ENCODE results near the gene TMBIM6.
"Not testable (repeated sequence)": the region's sequence is repeated elsewhere in the genome, so short reads cannot be mapped to it uniquely, and the experiment has no call there.

The TMBIM6 gene

DNA sequence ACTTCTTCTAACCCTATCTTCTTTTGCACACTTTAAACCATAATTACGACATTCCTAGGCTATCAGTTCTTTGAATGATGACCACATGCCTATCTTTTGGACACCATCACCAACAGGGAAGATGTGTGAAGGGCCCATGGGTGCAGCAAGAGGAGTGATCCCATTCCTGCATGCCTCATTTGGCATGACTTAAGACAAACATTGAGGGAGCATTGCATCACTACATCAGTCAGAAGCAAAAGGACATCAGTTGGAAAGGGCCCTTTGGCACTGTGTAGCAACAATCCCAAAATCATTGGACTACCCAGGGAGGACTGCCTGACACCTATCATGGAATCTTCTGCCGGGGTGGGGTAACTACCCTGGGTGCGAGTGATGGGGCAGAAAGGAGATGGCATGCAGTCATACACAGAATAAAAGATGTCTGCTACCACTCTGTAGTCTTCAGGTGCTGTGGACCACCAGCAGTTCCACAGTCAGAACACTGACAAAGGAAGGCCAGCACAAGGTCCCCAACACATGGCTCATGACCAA lies 10.7 kb upstream of the TMBIM6 start:
- DNase-seq, result no peak

DNA sequence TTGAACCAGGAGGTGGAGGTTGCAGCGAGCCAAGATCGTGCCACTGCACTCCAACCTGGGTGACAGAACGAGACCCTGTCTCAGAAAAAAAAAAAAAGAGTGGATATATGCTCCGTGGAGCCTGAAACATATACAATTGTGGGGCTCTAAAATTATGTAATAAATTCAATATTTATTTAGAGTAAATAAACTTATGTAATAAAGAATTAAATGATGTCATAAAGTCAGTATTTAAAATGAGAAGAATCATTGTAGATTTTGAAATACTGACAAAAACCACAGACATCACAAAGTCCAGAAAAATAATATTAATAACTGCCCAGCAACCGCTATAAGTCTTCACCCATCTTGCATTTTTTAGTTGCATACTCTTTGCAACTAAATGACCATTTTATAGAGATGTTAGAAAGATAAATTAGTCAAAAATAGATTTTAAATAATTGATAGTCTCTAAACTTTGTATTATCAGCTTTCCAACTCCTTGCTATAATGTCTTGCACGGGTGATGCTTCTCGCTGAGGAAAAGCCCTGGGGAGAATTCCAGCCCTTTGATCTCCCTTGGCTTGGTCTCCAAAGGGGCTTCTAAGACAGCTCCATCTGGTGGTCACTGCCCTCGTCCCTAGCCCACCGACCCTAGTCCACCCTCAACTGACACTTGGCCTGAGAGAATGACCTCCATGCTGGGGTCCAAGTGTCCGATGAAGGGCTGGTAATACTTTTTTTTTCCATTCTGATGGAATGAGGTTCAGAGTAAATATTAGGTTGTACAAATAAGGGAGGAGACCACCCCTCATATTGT lies 7.9 kb upstream of the TMBIM6 start:
- DNase-seq, result no peak

DNA sequence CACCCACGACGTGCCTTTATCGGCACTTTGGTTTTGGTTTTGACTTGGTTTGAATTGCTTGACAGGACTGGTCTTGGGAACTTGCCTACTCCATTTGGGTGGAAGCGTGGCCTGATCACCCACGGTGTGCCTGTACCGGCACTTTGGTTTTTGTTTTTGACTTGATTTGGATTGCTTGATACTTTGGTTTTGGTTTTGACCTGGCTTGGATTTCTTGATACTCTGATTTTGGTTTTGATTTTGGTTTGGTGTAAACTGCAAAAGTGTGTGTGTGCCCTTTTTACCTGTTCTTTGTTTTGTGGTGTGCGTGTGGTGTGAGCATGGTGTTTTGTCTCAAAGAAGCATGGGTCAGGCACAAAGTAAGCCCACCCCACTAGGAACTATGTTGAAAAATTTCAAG lies 6.5 kb upstream of the TMBIM6 start:
- not testable (repeated sequence) for DNase-seq

DNA sequence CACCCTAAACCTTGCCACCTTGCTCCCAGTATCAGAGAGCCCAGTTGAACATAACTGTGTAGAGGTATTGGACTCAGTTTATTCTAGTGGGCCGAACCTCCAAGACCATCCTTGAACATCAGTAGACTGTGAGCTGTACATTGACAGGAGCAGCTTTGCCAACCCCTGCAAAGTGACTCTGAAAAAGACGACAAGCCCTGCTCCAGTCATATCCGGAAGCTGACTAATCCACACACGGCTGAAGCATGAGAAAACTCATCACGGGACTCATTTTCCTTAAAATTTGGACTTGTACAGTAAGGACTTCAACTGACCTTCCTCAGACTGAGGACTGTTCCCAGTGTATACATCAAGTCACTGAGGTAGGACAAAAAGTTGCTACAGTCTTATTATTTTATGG lies 2.6 kb upstream of the TMBIM6 start:
- not testable (repeated sequence) for DNase-seq

DNA sequence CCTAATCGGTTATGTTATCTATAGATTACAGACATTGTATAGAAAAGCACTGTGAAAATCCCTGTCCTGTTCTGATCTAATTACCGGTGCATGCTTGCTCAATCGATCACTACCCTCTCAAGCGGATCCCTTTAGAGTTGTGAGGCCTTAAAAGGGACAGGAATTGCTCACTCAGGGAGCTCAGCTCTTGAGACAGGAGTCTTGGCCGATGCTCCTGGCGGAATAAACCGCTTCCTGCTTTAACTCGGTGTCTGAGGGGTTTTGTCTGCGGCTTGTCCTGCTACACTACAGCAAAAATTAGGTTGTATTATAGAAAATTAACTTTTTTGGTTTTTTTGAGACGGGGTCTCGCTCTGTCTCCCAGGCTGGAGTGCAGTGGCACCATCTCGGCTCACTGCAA lies 1.1 kb upstream of the TMBIM6 start:
- DNase-seq, result not testable (repeated sequence)

DNA sequence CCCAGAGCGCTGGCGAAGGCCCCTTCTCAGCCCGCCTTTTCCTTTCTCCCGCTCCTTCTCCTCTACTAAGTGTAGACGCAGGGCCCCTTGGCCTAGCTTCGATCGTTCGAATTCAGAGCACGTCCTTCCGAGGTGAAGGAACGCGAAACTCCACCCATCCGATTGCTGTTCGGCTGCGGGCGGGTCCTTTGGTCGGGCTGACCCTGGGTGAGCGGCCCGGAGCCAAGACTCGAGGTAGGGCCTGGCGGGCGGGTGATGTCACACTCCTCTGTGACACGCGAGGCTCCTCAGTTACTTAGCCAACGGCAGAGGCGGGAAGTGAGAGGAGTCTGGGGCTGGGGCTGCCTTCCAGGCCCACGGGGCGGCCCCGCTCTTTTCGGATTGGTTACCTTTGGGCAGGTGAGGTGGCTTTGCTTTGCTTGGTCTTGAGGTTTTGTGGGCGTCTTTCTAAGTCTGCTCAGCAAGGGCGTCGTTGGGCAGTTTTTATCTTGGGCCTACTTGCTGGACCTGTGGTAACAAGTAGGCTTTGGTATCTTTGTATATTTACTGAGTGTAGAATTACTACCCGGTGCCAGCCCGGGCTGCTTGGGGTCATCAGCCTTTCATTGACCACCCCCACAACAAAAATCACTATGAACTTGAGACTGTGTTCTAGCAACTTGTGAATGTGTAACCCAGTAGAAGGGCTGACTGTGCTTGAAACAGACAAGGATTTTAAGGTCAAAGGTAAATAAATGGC lies 694 bp downstream of the TMBIM6 start:
- DNase-seq, result peak; percentile 83

DNA sequence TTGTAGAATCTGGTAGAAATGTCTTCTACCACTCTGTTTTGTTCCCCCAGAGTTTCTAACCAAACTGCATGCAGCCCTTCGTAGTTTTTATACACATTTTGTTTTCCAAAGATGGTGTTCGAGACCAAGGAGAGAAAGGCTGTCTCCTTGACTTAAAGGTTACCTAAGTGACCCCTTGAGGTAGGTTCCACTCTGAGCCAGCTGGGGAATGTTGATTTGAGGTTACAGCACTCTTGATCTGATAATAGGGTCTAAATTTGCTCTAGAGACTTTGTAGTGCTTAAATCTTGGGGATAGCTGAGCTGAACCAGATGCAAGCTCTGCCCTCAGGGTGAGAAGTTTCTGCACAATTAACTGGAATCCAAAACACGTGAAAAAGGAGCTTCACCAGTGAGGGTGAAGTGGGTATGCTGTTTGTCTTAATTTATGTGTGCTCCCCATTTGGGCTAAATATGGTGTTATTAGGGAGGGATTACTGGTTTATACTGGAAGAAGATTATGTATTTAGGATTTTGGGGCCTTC lies 3.1 kb downstream of the TMBIM6 start:
- no peak for DNase-seq

DNA sequence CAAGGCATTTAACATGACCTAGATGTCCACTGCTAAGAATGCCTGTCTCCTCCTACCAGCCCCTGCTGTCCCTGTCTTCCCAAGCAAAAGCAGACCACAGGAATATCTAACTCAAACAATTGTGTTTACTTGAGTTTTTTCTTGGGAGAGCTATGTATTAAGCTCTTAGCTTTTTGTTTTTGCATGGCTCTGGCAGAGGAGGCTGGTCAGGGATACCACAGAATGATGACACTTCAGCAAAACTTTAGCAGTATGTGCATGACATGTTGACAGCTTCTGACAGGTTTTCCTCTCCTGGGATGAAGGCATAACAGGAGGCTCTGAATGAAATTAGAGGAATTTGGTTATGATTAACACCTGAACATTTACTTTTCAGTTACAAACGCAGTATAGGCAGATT lies 6.9 kb downstream of the TMBIM6 start:
- no peak for DNase-seq

DNA sequence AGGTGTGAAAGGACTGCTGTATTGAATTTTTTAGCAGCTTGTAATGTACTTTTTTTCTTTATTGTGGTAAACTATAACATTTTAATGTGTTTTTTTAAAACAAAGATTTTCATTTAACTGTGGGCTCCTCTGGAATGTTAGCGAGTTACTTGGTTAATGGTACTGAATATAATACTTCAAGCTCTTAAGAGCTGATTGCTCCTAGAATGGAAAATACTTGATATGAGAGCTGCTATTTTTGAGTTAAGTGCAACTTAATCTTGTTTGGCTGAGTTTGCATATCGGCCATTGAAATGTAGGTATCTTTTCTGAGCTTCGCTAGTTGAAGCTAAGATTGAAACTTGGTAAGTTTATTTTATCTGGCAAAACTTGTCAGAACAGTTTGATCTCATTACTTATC lies 7.4 kb downstream of the TMBIM6 start:
- no peak for DNase-seq

DNA sequence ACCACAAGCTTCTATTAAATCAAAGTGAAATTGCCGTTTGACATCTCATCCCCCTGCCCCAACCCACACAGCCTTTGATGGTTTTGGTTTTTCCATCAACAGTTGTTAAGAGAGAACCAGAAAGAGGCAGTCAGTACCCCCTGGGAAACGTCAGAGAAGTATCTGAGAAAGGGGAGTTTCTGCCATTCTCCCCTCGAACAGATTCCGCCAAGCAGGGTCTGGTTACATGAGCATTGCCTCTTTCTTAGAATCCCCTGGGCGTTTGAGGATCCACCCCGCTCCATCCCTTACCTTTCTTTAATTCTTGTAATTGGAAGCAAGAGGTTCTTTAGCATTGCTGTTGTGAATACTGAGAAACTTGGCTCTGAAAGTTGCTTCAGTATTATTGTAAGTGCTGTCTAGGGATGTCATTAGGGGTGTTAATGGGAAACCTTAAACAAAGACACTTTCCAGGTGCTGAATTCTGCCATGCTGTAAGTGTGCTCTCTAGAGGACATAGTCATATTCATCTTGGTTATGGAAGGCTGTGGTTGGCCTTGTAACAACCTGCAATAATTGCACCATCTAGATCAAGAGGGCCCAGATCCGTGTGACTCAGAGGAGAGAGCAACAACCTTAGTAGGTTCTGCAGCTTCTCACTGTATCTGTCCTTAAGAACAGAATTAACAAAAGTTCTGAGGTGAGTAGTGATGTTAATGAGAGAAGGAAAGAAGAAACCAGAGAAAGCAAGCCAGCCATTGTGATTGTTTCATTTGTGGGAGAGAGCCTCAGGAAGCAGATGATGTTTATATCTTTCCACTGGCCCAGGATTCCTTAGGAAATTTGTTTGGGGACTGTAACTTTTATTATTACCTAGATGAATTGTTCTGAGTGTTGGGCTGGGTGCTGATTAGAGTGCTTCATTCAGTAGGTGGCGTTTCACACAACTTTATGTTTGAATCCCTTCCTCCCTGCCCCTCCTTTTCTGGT lies 9.0 kb downstream of the TMBIM6 start:
- DNase-seq, result peak; percentile 33

DNA sequence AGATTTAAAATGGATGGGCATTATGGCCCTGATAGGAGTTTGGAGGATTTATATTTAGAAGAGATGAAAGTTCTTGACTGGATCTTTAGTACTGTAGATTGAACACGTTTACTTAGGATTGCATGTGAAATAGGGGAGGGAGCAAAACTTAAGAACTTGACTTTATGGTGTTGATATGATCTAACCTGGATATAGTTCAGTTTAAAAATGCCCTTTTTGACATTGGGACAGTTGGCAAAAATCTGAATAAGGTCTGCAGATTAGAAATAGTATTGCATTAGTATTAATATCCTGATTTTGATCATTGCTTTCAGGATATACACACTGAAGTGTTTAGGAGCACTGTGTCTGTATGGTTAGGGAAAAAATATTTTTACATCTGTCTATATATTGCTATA lies 9.6 kb downstream of the TMBIM6 start:
- no peak for DNase-seq

DNA sequence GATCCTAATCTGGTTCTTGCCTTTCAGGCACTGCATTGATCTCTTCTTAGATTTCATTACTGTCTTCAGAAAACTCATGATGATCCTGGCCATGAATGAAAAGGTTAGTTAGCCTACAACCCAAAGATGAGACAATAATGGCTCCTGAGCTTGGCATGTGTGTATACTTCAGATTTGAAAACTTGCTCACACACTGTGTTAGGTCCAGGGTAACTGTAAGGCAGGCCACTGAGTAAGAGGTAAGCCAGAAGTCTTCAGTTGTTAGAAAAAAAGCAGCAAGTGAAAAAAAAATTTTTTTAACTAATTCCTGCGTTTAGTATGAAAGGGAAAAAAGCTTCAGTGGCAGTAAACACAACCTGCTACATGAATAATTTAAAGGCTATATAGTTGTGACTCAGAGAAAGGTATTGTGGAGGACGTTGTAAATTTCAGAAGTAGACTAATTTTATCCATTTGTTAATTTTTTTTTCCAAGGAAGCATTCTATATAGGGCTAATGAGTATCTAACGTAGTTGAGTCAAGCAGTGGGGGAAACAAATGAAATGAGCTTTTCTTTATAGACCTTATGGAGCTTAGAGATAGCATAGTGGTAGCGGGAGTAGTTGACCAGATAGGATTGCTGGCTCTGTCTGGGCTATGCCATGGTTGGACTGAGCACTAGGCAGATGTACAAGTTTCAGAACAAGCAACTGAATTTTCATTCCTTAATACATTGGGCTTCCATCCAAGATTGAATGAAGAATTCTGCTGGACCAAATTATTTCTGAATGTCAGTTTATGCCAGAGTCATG lies 20.5 kb downstream of the TMBIM6 start:
- DNase-seq, result no peak

DNA sequence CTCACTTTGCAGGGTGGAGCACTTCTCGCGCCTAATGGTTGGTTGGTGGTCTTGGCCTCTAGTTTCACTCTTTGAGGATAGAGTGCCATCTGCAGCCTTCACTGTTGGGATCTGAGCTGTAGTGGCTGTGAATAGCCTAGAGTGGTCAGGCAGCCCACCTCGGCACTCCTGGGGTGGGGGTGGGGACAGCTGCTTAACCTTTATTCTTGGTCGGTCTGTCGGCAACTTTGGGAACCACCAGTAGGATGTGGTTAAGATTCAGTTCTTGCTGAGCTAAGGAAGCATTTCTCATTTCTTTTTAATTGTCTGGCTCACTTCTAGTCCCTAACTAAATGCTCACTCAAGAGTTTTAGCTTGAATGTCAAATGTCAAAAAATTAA lies 21.1 kb downstream of the TMBIM6 start:
- DNase-seq, result no peak

DNA sequence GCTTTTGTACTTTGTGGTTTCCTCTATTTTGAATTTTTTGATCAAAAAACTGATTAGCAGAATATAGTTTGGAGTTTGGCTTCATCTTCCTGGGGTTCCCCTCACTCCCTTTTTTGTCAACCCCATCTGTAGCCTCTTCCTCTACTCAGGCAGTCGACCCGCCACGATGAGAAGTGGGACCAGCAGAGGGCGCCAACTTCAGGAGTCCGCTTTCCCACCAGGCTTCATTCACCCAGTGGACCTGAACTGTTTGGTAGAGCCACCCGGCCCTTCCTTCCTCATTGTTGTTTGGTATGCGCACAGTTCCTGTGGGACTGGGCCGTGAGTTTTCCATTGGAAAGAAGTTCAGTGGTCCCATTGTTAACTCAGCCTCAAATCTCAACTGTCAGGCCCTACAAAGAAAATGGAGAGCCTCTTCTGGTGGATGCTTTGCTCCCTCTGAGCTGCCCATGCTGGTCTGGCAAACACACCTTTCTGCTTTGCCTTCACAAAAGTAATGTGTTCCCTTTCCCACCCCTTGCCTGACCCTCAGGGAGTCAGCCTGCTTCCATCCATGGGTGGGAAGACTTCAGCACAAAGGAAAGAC lies 21.7 kb downstream of the TMBIM6 start:
- DNase-seq, result peak; percentile 80

DNA sequence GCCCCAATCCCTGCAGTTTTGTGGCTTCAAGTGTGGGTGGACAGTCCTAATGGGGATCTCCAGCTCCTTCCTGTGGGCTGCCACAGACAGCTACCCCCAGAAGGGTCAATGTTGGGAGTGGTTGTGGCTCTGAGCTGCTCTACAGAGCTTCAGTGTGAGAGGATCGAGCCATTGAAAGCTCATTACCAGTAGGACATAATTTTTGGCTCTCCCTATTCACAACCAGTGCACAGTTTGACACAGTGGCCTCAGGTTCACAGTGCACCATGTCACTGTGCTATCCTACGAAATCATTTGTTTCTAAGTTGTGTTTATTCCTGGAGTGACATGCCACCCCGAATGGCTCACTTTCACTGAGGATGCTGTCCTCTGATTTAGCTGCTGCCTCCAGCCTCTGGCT lies 22.8 kb downstream of the TMBIM6 start:
- no peak for DNase-seq

DNA sequence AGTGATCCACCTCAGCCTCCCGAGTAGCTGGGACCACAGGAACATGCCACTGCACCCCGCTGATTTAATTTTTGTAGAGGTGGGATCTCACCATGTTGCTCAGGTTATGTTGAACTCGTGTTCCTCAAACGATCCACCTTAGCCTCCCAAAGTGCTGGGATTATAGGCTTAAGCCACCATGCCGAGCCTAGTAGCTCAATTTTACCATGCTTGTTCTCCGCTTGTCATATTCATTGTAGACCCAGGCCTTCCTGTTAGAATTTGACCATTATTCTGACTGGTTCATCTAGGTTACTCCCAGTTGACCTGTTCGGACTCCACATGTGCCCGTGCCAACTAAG lies 24.7 kb downstream of the TMBIM6 start:
- no peak for DNase-seq

DNA sequence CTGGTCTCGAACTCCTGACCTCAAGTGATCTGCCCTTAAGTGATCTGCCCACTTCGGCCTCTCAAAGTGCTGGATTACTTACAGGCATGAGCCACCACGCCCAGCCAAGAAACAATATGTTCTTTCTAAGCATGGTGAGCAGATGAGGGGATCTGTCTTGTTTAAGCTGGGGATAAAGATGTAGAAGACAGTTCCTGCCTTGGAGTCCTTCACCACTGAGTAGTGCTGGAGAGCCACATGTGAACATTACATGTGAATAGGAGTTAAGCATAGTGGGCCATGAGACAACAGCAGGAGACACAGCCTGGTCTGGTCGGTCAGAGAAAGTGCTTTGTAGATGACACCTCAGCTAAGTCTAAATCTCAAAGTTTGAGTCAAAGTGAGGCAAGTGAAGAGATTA lies 26.0 kb downstream of the TMBIM6 start:
- DNase-seq, result no peak

DNA sequence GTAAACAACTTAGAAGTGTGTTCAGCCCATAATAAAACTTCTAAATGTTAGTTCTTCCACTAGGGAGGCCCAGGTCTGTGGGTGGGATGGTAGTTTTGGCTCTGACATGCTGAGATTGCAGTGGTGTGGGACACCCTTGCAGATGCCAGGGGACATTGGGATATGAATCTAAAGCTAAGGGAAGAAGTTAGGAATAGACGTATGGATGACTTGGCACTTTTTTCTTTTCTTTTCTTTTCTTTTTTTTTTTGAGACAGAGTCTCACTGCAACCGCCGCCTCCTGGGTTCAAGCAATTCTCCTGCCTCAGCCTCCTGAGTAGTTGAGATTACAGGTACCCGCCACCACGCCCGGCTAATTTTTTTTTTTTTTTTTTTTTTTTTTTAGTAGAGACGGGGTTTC lies 31.7 kb downstream of the TMBIM6 start:
- not testable (repeated sequence) for DNase-seq

DNA sequence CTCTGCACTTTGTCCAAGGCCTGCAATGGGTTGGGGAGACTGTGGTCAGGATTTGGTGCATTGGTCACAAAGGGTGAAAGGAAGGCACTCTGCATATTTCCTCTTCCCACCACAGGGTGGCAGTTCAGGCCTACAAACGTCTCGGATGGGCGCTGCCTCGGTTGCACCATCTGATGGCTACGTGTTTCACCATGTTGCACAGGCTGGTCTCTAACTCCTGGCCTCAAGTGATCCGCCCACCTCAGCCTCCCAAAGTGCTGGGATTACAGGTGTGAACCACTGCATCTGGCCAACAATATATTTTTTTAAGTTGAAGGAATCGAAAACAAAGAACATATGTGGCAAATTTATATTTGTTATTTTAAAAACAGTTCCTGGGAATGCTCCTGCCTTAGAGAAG lies 35.1 kb downstream of the TMBIM6 start:
- peak; percentile 46 for DNase-seq

DNA sequence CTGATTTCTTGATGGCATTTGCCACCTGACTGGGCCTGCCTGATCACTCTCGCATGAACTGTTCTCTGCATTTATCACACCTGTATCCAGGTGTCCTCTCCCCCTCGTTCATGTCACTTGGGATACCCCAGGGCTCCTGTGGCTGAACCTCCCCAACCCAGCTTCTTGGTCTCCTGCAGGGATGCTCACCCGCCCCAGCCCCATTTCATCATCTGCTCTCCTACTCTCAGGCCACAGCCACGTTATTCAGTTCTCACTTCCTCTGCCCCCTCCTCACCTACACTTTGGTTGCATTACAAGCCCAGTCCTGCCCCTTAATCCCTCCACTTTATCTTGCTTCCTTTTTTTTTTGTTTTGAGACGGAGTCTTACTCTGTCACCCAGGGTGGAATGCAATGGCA lies 35.5 kb downstream of the TMBIM6 start:
- no peak for DNase-seq

DNA sequence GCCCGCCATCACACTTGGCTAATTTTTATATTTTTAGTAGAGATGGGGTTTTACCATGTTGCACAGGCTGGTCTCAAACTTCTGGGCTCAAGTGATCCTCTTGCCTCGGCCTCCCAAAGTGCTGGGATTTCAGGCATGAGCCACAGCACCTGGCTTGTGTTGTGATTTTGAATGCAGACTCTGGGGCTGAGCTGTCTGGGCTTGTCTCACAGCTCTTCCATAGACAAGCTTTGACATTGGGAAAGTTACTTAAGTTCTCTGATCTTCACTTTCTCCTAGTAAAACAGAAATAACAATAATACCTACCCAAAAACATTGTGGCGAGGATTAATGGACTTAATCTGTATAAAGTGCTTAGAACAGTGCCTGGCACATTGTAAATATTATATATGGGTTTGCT lies 36.0 kb downstream of the TMBIM6 start:
- DNase-seq, result no peak

All from stimulated activated CD4-positive, alpha-beta T cell treated with anti-CD3 and anti-CD28 coated beads, Interleukin-4, amount 100 ng/mL, for 1 hour (primary cell).